Activated T-cell treated with anti-CD3 and anti-CD28 coated beads, Interleukin-2, amount 50 U/mL, for 24 hours (primary cell): ENCODE data around the gene CELA1.
A peak's percentile ranks its signal among the peaks of the same experiment; 100 is the strongest.
"Not testable (repeated sequence)": the region's sequence is repeated elsewhere in the genome, so short reads cannot be mapped to it uniquely, and the experiment has no call there.

Source experiments
- DNase-seq: peaks from one replicate; pipeline ENCODE4 v3.0.0-alpha.2; 2020
- H3K27ac Mint-ChIP-seq: 2 replicates; pipeline ENCODE4 v1.8.0; 2020; ENCODE audit warnings: mild to moderate bottlenecking, mixed read lengths
- H3K27me3 Mint-ChIP-seq: 2 replicates; pipeline ENCODE4 v1.8.0; 2020; ENCODE audit warnings: mixed read lengths
- H3K36me3 Mint-ChIP-seq: 2 replicates; pipeline ENCODE4 v1.8.0; 2020; ENCODE audit warnings: low read depth, mixed read lengths
- H3K4me1 Mint-ChIP-seq: 2 replicates; pipeline ENCODE4 v1.8.0; 2020; ENCODE audit warnings: low read depth, mixed read lengths
- H3K4me3 Mint-ChIP-seq: 2 replicates; pipeline ENCODE4 v1.8.0; 2020; ENCODE audit warnings: mild to moderate bottlenecking, moderate library complexity, mixed read lengths
- H3K9me3 Mint-ChIP-seq: 2 replicates; pipeline ENCODE4 v1.8.0; 2020; ENCODE audit warnings: mixed read lengths

The CELA1 gene

DNA sequence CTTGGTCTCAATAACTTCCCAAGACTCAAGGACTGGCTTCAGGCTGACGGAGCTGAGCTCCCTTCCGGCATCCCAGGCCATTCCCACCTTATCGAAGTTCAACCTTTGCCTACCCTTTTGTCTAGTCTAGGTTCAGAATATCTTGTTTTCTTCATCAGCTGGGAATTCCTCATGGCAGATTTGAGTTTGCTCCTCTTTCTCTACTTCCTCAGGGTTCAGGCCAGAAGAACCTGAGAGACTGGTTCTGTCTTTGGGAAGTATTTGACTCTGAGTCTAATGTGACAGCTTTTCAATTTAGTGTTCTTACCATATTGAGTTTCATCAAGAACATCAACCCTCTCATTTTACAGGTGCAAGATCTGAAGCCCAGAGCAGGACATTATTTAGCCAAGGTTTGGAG, 24.6 kb downstream of the CELA1 start:
- H3K4me3 Mint-ChIP-seq: peak overlapping the region; percentile 92
- no peaks in the 10 kb centered on the region for H3K9me3 Mint-ChIP-seq
- H3K4me1 Mint-ChIP-seq: peaks cover 77% of the 10 kb centered on the region

DNA sequence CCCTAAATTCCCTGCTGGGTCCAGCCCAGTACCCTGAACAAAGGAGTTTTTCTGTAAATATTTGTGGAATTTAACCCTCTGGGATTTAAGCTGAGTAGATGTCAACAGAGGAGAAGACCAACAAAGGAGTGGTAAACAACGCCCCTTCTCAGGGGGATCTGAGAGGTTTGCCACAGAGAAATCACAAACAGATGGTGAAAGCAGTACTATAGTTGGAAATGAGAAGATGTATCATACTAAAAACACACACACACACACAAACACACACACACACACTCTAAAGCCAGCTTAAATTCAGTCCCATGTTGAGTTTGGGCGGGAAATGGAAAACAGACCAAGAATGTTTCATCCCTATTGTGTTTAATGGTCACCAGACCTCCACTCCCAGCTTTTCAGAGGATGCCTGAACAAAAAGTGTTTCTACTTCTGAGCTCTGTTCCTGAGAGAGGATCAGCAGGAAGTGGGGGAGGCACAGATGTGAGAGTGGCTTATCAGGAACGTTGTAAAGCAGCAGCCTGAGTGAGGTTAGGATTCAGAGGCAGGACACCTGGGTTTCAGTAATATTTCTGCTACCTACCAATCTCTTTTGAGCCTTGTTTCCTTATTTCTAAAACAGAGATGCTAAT, 25.7 kb downstream of the CELA1 start:
- peaks cover 74% of the 10 kb centered on the region for H3K4me1 Mint-ChIP-seq
- no peaks in the 10 kb centered on the region for H3K9me3 Mint-ChIP-seq
- no peak for DNase-seq
- peak overlapping the region; percentile 92 for H3K27ac Mint-ChIP-seq
- H3K36me3 Mint-ChIP-seq: peaks cover 47% of the 10 kb centered on the region
- H3K27me3 Mint-ChIP-seq: no peaks in the 10 kb centered on the region
- peak overlapping the region; percentile 92 for H3K4me3 Mint-ChIP-seq

More for the DNA sequence above, 24.6 kb downstream of the CELA1 start:
- Mint-ChIP-seq H3K27ac (peak overlapping the region; percentile 92), H3K36me3 (peaks cover 43% of the 10 kb centered on the region), H3K27me3 (no peaks in the 10 kb centered on the region)
- no peak for DNase-seq

DNA sequence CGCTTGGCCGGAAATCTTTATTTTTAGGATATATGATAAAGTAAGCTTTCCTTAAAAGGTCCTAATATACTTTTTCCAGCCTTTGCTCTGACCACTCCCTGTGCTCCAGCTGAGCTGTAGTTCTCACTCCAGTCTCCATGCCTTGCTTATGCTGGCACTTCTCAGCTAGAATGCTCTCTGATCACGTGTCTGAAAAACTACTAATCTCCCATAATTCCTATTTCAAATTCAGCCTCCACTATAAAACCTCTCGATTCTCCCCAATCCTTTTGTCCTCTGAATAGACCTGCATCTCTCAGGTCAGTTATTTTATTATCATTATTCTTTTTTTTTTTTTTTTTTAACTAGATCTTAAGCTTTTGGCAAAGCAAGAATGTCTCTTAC, 26.2 kb downstream of the CELA1 start:
- no peak overlapping the region for H3K4me3 Mint-ChIP-seq
- H3K27me3 Mint-ChIP-seq: no peaks in the 10 kb centered on the region
- H3K27ac Mint-ChIP-seq: peak overlapping the region; percentile 92
- no peak for DNase-seq
- peaks cover 50% of the 10 kb centered on the region for H3K36me3 Mint-ChIP-seq
- H3K4me1 Mint-ChIP-seq: peaks cover 77% of the 10 kb centered on the region
- no peaks in the 10 kb centered on the region for H3K9me3 Mint-ChIP-seq

DNA sequence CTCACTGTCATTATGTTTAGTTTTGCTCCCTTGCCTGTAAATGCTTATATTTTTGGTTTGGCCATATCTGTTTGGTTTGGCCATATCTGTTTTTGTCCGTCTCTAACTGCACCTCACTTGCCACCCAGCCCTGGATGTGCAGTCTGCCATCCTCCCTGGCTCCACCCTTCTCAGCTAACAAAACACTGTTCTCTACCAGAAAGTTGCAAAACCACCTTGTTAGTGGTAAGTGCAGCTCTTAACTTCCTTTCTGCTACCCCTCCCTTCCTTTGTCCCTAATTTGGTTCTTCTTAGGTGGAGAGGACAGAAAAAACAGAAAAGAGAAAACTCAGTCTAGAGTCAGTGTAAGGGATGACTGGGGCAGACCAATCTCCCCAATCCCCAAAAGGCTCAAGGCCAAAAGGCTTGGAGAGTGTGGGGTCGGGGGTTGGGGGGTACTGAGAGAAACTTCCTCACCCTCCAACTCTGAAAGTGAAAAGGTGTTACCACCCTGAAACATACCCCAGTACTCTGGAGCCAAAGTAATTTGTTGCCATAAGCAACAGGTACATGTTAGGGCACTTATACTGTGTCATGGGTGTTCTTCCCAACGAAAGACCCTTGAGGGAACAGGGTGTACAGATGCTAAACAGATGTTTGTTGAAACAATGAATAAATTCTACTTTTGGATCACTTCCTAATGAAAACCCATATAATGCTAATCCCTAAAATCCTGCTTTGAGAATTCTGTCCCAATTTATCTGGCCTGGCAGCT, 27.5 kb downstream of the CELA1 start:
- Mint-ChIP-seq H3K27ac (peak overlapping the region; percentile 90), H3K36me3 (peaks cover 49% of the 10 kb centered on the region), H3K9me3 (no peaks in the 10 kb centered on the region), H3K27me3 (no peaks in the 10 kb centered on the region), H3K4me3 (peak overlapping the region; percentile 4), H3K4me1 (peaks cover 69% of the 10 kb centered on the region)
- DNase-seq: no peak

DNA sequence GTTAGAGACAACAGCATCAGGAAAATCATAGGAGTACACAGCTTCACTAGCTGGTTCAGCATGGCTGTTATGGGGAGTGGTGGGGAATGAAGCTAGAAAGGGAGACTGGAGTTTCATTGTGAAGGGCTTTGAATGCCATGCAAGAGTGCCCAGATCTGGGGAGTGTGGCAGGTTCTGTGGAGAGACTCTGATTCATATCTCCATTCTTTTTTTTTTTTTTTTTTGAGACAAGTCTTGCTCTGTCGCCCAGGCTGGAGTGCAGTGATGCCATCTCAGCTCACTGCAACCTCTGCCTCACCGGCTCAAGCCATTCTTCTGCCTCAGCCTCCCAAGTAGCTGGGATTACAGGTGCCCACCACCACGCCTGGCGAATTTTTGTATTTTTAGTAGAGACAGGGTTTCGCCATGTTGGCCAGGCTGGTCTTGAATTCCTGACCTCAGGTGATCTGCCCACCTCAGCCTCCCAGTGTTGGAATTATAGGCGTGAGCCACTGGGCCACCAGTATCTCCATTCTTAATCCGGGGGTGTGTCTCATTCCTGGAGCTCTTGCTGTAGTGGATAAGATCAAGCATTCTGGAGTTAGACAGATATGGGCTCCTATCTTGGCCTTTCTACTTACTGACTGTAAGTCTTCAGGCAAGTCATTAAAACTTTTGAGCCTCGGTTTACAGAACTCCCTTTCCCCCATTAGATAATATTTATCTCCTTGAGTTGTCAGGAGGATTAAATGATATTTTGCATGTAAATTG, 28.2 kb downstream of the CELA1 start:
- Mint-ChIP-seq H3K27ac (peak overlapping the region; percentile 90), H3K4me1 (peaks cover 73% of the 10 kb centered on the region), H3K36me3 (peaks cover 47% of the 10 kb centered on the region)
- H3K4me3 Mint-ChIP-seq, H3K9me3 Mint-ChIP-seq, H3K27me3 Mint-ChIP-seq, DNase-seq: not testable (repeated sequence)

DNA sequence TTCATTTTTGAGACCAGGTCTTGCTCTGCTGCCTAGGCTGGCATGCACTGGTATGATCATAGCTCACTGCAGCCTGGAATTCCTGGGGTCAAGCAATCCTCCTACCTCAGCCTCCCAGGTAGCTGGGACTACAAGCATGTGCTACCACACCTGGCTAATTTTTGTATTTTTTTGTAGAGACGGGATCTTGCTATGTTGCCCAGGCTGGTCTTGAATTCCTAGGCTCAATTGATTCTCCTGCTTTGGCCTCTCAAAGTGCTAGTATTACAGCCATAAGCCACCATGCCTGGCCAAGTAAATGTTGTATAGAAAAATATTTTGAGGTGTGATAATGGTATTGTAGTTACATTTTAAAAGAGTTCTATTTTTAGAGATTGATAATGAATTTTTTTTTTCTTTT, 35.1 kb downstream of the CELA1 start:
- Mint-ChIP-seq H3K4me1 (peaks cover 61% of the 10 kb centered on the region), H3K4me3 (no peak overlapping the region), H3K36me3 (peaks cover 65% of the 10 kb centered on the region), H3K27ac (no peak overlapping the region), H3K9me3 (no peaks in the 10 kb centered on the region), H3K27me3 (no peaks in the 10 kb centered on the region)
- DNase-seq: no peak

DNA sequence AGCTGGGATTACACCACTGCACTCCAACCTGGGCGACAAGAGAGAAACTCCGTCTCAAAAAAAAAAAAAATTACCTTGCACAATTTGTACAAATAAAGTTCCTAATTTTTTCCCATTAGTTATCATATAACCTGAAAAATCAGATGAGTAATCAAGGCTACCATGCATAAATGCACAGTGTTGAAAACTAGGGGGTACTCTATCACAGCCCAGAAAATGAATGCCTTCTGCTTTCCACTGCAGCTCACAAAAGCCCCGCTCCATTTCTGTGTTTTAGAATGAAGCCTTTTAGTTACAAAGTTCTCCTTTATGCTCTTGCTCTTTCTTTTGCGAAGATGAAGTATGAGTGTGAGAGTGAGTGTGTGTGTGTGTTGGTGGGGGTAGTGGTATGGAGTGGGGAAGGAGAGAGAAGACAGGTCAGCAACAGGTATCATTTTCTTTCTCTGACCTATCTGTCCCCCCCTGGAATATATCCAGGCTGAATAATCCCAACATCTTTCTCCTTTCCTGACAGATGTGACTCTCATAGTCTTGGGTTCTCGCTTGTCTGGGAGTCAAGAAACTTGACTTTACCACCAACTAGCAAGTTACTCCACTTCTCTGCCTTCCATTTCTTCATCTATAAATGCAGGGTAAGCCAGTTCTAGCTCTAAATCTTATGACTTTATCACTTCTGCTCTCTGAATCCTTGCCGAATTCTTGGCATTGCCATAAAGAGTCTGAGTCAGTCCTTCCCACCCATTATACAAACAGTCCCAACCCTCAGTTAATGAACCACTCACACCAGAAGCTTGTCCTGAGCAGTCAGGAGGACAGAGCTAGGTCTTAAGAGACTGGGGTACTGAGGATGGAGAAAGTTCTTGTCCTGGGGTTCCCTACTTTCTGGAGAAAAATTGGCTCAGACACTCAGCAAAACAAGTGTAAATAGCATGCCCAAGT, 38.6 kb downstream of the CELA1 start:
- Mint-ChIP-seq H3K27me3 (no peaks in the 10 kb centered on the region), H3K36me3 (peaks cover 75% of the 10 kb centered on the region), H3K4me1 (peaks cover 60% of the 10 kb centered on the region), H3K9me3 (no peaks in the 10 kb centered on the region), H3K4me3 (no peak overlapping the region), H3K27ac (peak overlapping the region; percentile 67)
- DNase-seq: no peak

DNA sequence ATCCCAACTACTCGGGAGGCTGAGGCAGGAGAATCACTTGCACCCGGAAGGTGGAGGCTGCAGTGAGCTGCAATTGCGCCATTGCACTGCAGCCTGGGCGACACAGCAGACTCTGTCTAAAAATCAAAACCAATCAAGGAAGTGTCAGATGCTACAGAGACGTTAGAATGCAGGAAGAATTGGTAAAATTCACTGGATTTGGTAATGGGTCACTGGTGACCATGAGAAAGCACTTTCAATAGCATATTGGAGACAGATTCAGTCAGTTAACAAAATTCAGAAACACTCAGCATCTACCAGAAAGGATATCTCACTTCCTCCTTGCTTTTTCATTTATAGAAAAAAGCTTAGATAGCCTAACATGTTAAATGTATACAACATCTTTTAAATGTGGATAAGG, 40.0 kb downstream of the CELA1 start:
- H3K27me3 Mint-ChIP-seq: no peaks in the 10 kb centered on the region
- no peak overlapping the region for H3K4me3 Mint-ChIP-seq
- no peaks in the 10 kb centered on the region for H3K9me3 Mint-ChIP-seq
- peaks cover 54% of the 10 kb centered on the region for H3K4me1 Mint-ChIP-seq
- H3K27ac Mint-ChIP-seq: peak overlapping the region; percentile 73
- peaks cover 77% of the 10 kb centered on the region for H3K36me3 Mint-ChIP-seq
- no peak for DNase-seq

DNA sequence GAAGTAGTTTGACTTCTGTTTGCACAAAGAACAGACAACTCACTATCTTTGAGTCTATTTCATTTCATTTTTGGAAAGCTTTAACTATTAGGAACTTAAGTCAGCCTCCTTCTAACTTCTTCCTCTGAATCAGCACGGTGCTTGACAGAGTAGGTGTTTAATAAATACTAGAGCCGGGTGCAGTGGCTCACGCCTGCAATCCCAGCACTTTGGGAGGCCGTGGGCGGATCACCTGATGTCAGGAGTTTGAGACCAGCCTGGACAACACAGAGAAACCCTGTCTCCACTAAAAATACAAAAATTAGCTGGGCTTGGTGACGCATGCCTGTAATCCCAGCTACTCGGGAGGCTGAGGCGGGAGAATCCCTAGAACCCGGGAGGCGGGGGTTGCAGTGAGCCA, 45.7 kb downstream of the CELA1 start:
- H3K27me3 Mint-ChIP-seq, H3K9me3 Mint-ChIP-seq, H3K4me3 Mint-ChIP-seq, H3K4me1 Mint-ChIP-seq: not testable (repeated sequence)
- H3K36me3 Mint-ChIP-seq: peaks cover 80% of the 10 kb centered on the region
- DNase-seq: peak; percentile 8
- H3K27ac Mint-ChIP-seq: peak overlapping the region; percentile 46

DNA sequence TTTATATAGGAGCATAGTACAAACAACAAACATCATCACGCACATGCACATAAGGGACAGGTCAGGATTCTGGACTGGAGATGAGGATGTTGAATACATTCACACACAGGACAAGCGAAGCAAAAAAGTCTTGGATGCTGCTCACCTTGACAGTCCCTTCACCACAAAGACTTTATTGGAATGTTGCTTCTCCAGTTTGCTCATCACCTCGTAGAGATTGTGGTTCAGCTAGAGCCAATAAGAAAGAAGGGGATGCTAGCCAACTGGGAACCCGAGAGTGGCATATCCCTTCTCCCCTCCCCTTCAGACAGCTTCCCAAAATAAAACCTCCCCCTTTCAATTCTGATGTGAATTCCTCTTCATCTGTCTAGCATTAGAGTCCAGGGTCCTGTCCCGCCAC, 50.8 kb downstream of the CELA1 start:
- H3K4me1 Mint-ChIP-seq: peaks cover 19% of the 10 kb centered on the region
- H3K9me3 Mint-ChIP-seq: no peaks in the 10 kb centered on the region
- H3K27me3 Mint-ChIP-seq: no peaks in the 10 kb centered on the region
- H3K27ac Mint-ChIP-seq: peak overlapping the region; percentile 68
- no peak overlapping the region for H3K4me3 Mint-ChIP-seq
- H3K36me3 Mint-ChIP-seq: peaks cover 76% of the 10 kb centered on the region
- peak; percentile 11 for DNase-seq

DNA sequence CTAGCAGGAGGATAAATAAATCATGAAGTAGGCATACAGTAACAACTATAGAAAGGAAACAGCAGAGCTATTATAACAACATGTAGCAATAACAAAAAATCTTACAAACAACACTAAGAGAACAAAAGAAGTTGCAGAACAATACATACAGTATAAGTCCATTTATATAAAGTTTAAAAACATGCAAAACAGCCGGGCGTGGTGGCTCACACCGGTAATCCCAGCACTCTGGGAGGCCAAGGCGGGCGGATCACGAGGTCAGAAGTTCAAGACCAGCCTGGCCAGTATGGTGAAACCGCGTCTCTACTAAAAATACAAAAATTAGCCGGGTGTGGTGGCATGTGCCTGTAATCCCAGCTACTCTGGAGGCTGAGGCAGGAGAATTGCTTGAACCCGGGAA, 52.4 kb downstream of the CELA1 start:
- H3K36me3 Mint-ChIP-seq: peaks cover 77% of the 10 kb centered on the region
- H3K4me1 Mint-ChIP-seq: peaks cover 25% of the 10 kb centered on the region
- H3K27me3 Mint-ChIP-seq: not testable (repeated sequence)

DNA sequence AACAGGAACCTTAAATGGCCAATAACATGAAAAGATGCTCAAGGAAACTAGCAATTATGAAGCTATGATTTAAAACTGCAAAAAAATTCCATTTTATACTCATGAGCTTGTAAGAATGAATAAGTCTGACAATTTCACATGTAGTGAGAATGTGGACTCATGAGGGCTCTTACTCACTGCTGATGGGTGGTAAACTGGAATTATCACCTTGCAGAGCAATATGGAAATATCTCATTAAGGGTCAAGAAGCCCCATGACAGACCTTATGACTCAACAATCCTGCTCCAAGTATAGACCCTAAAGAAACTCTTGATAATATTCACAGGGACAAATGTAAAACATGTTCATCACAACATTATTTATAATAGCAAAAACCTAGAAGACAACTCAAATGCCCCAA, 52.8 kb downstream of the CELA1 start:
- DNase-seq: no peak
- H3K9me3 Mint-ChIP-seq: no peaks in the 10 kb centered on the region
- peaks cover 25% of the 10 kb centered on the region for H3K4me1 Mint-ChIP-seq
- peak overlapping the region; percentile 67 for H3K27ac Mint-ChIP-seq
- H3K4me3 Mint-ChIP-seq: no peak overlapping the region
- no peaks in the 10 kb centered on the region for H3K27me3 Mint-ChIP-seq
- peaks cover 77% of the 10 kb centered on the region for H3K36me3 Mint-ChIP-seq

More for the DNA sequence above, 52.4 kb downstream of the CELA1 start:
- H3K27ac Mint-ChIP-seq: peak overlapping the region; percentile 67
- not testable (repeated sequence) for H3K9me3 Mint-ChIP-seq, H3K4me3 Mint-ChIP-seq, DNase-seq

DNA sequence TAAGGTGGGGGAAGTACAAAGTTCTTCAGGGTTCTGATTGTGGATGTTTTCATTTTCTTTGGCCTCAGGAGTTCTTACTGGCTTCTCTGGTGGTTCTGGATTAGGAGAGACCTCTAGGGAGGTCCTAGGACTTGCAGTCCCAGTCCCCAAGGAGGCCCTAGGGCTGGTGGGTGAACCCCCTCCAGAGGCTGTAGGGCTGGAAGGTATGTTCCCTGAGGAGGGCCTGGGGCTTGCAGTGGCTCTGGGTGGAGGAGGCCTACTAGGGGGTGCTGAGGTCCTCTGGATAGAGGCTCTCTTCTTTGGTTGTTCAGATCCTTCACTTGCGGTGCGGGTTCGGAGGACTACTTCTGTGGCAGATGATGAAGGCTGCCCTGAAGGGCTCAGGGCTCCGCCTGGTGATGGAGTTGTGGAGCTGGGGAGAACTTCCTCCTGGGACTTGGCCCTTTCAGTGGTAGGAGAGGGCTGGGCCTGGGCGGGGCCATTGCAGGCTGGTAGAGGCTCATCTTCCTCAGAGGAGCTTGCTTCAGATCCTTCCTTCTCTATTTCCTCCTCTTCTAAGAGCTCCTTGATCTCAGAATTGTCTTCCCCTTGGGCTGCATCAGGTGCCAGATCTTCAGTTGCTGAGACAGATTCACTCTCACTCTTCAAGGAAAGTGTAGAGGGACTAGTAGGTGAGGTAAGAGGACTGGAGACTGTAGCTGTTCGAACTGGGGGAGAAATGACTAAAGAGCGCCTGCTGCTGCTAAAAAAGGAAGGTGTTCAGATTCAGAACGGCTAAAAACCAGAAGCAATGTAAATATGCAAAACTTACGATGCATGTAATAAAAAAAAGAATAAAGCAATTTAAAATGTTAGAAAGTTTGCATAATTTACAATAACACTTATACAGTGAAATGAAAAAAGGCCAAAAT, 54.6 kb downstream of the CELA1 start:
- H3K4me3 Mint-ChIP-seq, H3K27me3 Mint-ChIP-seq, DNase-seq, H3K9me3 Mint-ChIP-seq: not testable (repeated sequence)
- Mint-ChIP-seq H3K4me1 (peaks cover 25% of the 10 kb centered on the region), H3K27ac (peak overlapping the region; percentile 48), H3K36me3 (peaks cover 68% of the 10 kb centered on the region)
